Endothelial cell of umbilical vein (primary cell): Measurements from ENCODE around the gene SLC9A9.

ENCODE experiments used
- EZH2 ChIP-seq: IDR thresholded peaks from 2 replicates; pipeline ENCODE4 v1.6.1; 2012; ENCODE audit warnings: borderline replicate concordance, low read depth, mild to moderate bottlenecking, moderate library complexity, low read length, inconsistent platforms; ENCODE audit not compliant: severe bottlenecking
- TF ChIP-seq, protein P1 (sequence below), 2 donors: IDR thresholded peaks; 1 replicate in 1 of 2; 2 replicates in 1 of 2; pipeline ENCODE4 v1.5.1; 2011; ENCODE audit warnings: low read length in 2 of 2, mild to moderate bottlenecking in 2 of 2, moderate library complexity in 2 of 2, control low read depth in 1 of 2, inconsistent platforms in 1 of 2, low read depth in 1 of 2; ENCODE audit not compliant: insufficient read depth in 1 of 2; ENCODE audit errors: extremely low read depth in 1 of 2
- TF ChIP-seq, protein P2 (sequence below): IDR thresholded peaks from 2 replicates; pipeline ENCODE4 v1.6.1; 2011; ENCODE audit not compliant: insufficient read depth, insufficient read length

DNA sequence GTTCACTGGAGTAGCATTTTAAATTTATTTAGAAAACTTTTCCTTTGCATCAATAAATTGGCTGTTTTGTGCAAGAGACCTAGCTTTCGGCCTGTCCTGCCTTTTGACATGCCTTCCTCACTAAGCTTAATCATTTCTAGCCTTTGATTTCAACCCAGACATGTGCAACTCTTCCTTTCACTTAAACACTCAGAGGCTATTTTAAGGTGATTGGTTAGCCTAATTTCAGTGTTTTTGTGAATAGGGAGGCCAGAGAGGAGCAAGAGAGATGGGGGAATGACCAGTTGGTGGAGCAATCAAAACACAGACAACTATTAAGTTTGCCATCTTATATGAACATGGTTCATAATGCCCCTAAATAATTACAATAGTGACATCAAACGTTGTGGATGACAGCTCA is 333.4 kb downstream of the SLC9A9 start:
- TF ChIP-seq, protein P1, sequence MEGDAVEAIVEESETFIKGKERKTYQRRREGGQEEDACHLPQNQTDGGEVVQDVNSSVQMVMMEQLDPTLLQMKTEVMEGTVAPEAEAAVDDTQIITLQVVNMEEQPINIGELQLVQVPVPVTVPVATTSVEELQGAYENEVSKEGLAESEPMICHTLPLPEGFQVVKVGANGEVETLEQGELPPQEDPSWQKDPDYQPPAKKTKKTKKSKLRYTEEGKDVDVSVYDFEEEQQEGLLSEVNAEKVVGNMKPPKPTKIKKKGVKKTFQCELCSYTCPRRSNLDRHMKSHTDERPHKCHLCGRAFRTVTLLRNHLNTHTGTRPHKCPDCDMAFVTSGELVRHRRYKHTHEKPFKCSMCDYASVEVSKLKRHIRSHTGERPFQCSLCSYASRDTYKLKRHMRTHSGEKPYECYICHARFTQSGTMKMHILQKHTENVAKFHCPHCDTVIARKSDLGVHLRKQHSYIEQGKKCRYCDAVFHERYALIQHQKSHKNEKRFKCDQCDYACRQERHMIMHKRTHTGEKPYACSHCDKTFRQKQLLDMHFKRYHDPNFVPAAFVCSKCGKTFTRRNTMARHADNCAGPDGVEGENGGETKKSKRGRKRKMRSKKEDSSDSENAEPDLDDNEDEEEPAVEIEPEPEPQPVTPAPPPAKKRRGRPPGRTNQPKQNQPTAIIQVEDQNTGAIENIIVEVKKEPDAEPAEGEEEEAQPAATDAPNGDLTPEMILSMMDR (IDR thresholded peaks at IDR 0.05; ENCODE audit: extremely low read depth in 1 of 2, insufficient read depth in 1 of 2, low read depth in 1 of 2, low read length in 2 of 2), result no peak
- no peak for TF ChIP-seq EZH2
- TF ChIP-seq, protein P2, sequence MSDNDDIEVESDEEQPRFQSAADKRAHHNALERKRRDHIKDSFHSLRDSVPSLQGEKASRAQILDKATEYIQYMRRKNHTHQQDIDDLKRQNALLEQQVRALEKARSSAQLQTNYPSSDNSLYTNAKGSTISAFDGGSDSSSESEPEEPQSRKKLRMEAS, result no peak
